ENCODE data around the gene ACMSD.

The ACMSD gene

GRCh38 chr2:134838143-134838620, at the start of gene ACMSD:
Gene ACMSD (plus strand): TSS chr2:134838616. CDS start chr2:134838683, 67 bp downstream.
- no peak for TF ChIP-seq CTCF (IDR thresholded peaks at IDR 0.05)
- no peak for DNase-seq
- Histone ChIP-seq H3K36me3 (no peaks in the 10 kb centered on the region), H3K9me3 (peaks cover 0 to 9% (median 7%) of the 10 kb centered on the region in 3 donors), H3K4me3 (no peak within 1 kb of the TSS), H3K27ac (no peak within 1 kb of the TSS), H3K4me1 (no peaks in the 10 kb centered on the region), H3K27me3 (no peaks in the 10 kb centered on the region)
- intact Hi-C loops (cut with DNase I; ENCODE audit: low total_unique reads): no loop called here

DNA sequence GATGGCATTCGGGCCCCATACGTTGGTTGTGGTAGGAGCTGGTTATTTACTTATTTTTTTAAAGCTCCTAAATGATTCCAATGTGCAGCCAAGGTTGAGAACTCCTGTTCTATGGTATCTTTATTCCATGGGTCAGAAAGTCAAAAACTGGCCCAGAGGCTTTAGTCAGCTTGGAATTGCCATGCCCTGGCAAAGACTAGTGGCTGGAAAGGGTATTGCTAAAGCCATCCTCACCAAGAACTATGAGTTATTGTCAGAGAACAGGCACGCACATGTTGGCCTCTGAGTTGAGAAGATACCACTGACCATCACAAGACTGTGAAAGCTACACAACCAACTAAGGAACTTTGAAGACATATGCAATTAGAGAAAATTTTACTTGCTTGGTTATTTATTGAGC, 47.9 kb upstream of the ACMSD start:
- no peak for DNase-seq
- TF ChIP-seq CTCF (IDR thresholded peaks at IDR 0.05): no peak
- no peak overlapping the region for H3K4me3 ChIP-seq
- no peaks in the 10 kb centered on the region for H3K9me3 ChIP-seq
- intact Hi-C loops (cut with DNase I; ENCODE audit: low total_unique reads): no loop called here
- no peaks in the 10 kb centered on the region for H3K4me1 ChIP-seq
- H3K27ac ChIP-seq: no peak overlapping the region
- no peaks in the 10 kb centered on the region for H3K36me3 ChIP-seq
- no peaks in the 10 kb centered on the region for H3K27me3 ChIP-seq

- Histone ChIP-seq H3K9me3 (no peaks in the 10 kb centered on the region), H3K27me3 (no peaks in the 10 kb centered on the region), H3K4me3 (no peak overlapping the region), H3K4me1 (no peaks in the 10 kb centered on the region), H3K27ac (no peak overlapping the region), H3K36me3 (no peaks in the 10 kb centered on the region)
- intact Hi-C loops (cut with DNase I; ENCODE audit: low total_unique reads): no loop called here
- DNase-seq: no peak
- TF ChIP-seq CTCF (IDR thresholded peaks at IDR 0.05): no peak
Measured at GRCh38 chr2:134791616-134792015, 46.8 kb upstream of the ACMSD start.

DNA sequence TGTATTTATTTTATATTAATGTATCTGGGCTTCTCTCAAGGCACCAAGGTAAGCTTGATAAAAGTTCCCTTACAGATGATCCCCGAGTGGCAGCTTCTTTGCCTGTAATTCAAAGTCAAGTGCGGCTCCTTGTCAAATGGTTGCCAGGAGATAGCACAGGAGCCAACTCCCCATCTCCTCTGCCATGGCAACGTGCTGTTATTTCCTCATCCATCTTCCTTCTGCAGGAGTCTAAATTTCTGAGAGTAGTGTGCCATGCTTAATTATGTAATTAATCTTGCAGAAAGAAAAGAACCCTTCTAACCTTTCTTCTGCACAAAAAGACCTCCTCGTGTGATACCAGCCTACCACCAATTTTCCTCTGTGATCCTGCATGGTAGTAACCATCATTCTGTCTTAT, 46.2 kb upstream of the ACMSD start:
- no peak overlapping the region for H3K27ac ChIP-seq
- H3K4me3 ChIP-seq: no peak overlapping the region
- no peaks in the 10 kb centered on the region for H3K27me3 ChIP-seq
- H3K9me3 ChIP-seq: no peaks in the 10 kb centered on the region
- TF ChIP-seq CTCF (IDR thresholded peaks at IDR 0.05): no peak
- no peak for DNase-seq
- no peaks in the 10 kb centered on the region for H3K36me3 ChIP-seq
- H3K4me1 ChIP-seq: no peaks in the 10 kb centered on the region
- intact Hi-C loops (cut with DNase I; ENCODE audit: low total_unique reads): no loop called here

DNA sequence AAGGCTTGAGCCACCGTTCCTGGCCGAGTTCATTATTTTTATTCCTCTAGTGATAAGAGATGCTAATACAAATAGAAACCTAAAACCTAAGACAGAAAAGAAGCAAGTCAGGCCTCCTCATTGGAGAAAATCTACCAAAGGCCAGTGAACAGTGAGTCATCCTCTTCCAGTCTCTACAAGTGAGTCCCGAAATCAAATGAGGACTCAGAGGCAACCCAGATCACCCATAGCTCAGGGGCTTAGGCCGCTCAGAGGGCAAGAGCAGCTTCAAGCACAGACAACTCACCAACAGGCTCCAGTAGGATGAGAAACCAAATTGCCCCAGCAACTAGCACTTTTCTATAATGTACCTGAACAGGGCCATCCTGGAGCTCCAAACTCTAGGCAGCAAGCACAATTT, 42.7 kb upstream of the ACMSD start:
- DNase-seq: no peak
- Histone ChIP-seq H3K4me3 (no peak overlapping the region), H3K27me3 (no peaks in the 10 kb centered on the region), H3K27ac (no peak overlapping the region), H3K36me3 (no peaks in the 10 kb centered on the region), H3K9me3 (no peaks in the 10 kb centered on the region), H3K4me1 (no peaks in the 10 kb centered on the region)
- intact Hi-C loops (cut with DNase I; ENCODE audit: low total_unique reads): no loop called here
- no peak for TF ChIP-seq CTCF (IDR thresholded peaks at IDR 0.05)

- H3K36me3 ChIP-seq: no peaks in the 10 kb centered on the region
- intact Hi-C loops (cut with DNase I; ENCODE audit: low total_unique reads): no loop called here
- H3K9me3 ChIP-seq: no peaks in the 10 kb centered on the region
- DNase-seq: no peak
- H3K27ac ChIP-seq: no peak overlapping the region
- H3K4me3 ChIP-seq: no peak overlapping the region
- no peaks in the 10 kb centered on the region for H3K27me3 ChIP-seq
- TF ChIP-seq CTCF (IDR thresholded peaks at IDR 0.05): no peak
- H3K4me1 ChIP-seq: no peaks in the 10 kb centered on the region
Measured at GRCh38 chr2:134796373-134796772, 42.0 kb upstream of the ACMSD start.

Measured in tibial artery (tissue), 4 donors.